ENCODE results near the gene KIF21B. TPM values are rescaled to one million over a fixed set of nuclear protein-coding genes. Genes with fewer than 3 reads are reported as not detected.

KIF21B gene
- total RNA-seq, 1 donor from 2014 or later: 0.43 TPM

- ATAC-seq (no peak), DNase-seq (ENCODE audit: missing footprints) (peak; percentile 22)
- intact Hi-C loops (cut with DNase I): no loop called here
Measured at GRCh38 chr1:201050515-201051277, 27.2 kb upstream of the KIF21B start.

DNA sequence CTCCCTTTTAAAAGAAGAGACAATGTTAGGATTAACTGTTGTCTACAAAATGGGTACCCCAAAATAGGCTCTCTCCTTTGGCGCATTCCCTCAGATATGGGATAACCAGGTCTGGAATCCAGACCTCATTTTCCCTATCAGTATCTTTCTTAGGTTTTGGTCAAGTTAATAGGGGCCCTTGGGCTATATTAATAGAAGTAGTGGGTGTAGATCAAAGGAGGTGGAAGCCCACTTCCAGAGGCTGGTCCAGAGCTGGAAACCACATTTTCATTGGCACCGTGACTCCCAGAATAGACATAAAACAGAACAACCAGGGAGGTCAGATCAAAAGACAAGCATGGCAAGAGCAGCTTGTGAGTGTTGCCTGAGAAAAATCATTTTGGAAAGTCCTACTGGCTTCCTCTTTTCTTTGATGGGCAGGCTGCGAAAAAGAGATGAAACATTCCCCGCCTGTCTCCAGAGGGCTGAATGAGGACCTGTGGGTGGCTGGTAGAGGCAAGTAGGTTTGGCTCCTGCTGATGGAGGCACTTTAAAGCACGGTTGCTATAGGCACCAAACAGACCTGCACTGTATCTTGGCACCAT lies 25.8 kb upstream of the KIF21B start:
- DNase-seq (ENCODE audit: missing footprints): no peak
- ATAC-seq: no peak
- intact Hi-C loops (cut with DNase I): no loop called here

- ATAC-seq (no peak), DNase-seq (ENCODE audit: missing footprints) (peak; percentile 35)
- intact Hi-C loops (cut with DNase I): no loop called here
Measured at GRCh38 chr1:201048521-201048920, 25.0 kb upstream of the KIF21B start.

- intact Hi-C loops (cut with DNase I): no loop called here
- peak; percentile 28 for DNase-seq (ENCODE audit: missing footprints)
- ATAC-seq: no peak
Measured at GRCh38 chr1:201044119-201044518, 20.6 kb upstream of the KIF21B start.

GRCh38 chr1:201042779-201043461 lies 19.4 kb upstream of the KIF21B start:
- ATAC-seq (peak; percentile 71), DNase-seq (ENCODE audit: missing footprints) (peak; percentile 76)
- intact Hi-C loops (cut with DNase I): loop anchor here (1.0 kb wide), 1 partner anchor 71 kb away; no protein-coding TSS in a partner anchor

DNA sequence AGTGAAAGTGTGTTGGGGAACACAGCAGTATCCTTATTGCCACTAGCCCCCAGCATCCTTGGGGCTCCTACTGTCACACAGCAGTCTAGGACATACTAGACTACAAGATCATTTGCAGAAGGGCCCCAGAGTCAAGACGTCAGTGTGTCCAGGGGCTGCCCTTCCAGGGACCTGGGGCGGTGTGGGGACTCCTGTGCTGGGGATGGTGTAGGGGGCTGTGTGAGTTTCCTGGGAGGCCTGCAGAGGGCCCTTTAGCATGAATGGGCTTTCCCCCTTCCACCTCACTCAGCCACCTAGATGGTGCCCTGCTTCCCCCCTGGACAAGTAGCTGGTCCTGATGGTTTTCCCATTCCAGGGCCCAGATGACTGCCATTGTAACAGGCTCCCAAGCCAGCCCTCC lies 17.5 kb upstream of the KIF21B start:
- ATAC-seq: no peak
- intact Hi-C loops (cut with DNase I): no loop called here

GRCh38 chr1:201039876-201040275 lies 16.4 kb upstream of the KIF21B start:
- DNase-seq (ENCODE audit: missing footprints): peak; percentile 8
- no peak for ATAC-seq

More for the DNA sequence above, 17.5 kb upstream of the KIF21B start:
- DNase-seq (ENCODE audit: missing footprints): no peak

GRCh38 chr1:201039418-201039817 lies 15.9 kb upstream of the KIF21B start:
- no peak for ATAC-seq
- intact Hi-C loops (cut with DNase I): no loop called here
- DNase-seq (ENCODE audit: missing footprints): peak; percentile 11

More at GRCh38 chr1:201039876-201040275, 16.4 kb upstream of the KIF21B start:
- intact Hi-C loops (cut with DNase I): no loop called here

- ATAC-seq (no peak), DNase-seq (ENCODE audit: missing footprints) (peak; percentile 26)
- intact Hi-C loops (cut with DNase I): no loop called here
Measured at GRCh38 chr1:201038186-201038876, 14.8 kb upstream of the KIF21B start.

GRCh38 chr1:201036188-201036842 lies 12.8 kb upstream of the KIF21B start:
- DNase-seq (ENCODE audit: missing footprints): no peak
- peak; percentile 11 for ATAC-seq
- intact Hi-C loops (cut with DNase I): no loop called here

DNA sequence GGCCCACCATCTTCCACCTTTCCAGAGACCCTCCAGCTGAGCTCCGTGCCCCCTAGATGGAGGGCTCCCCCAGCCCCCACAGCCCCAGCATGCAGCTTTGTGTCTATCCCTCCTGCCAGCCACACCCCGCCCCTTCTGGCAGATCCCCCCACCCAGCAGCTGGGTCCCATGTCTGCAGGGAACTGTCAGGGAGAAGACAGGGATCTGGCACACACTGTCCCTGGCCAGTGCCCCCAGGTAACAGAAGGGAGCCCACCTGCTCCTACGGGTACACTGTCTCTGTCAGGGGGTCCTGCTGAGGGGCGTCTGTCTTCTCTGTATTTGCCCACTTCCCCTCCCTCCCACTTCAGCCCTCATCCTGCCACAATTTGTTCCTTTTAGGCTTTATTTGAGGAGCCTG lies 11.2 kb upstream of the KIF21B start:
- peak; percentile 9 for DNase-seq (ENCODE audit: missing footprints)
- ATAC-seq: no peak
- intact Hi-C loops (cut with DNase I): no loop called here

GRCh38 chr1:201032408-201032807 lies 8.9 kb upstream of the KIF21B start:
- DNase-seq (ENCODE audit: missing footprints) (peak; percentile 11), ATAC-seq (no peak)
- intact Hi-C loops (cut with DNase I): no loop called here

DNA sequence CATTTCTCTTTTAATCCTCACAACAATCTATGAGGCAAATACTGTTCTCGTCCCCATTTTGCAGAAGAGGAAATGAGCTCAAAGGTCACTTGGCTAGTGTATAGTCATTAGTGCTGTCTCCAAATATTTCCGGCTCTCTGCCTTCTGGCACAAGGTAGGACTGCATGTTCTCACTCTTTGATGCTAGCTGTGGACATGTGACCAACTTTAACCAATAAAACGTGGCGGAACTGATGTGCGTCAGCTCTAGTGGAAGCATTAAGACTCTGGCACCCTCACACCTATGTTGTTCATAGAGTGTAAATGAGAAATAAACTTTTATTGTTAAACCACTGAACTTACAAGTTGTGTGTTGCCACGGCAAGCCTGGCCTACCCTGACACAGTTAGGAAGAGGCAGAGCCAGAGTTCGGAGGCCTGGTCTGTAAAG lies 5.0 kb upstream of the KIF21B start:
- intact Hi-C loops (cut with DNase I): no loop called here
- no peak for DNase-seq (ENCODE audit: missing footprints)
- ATAC-seq: no peak

DNA sequence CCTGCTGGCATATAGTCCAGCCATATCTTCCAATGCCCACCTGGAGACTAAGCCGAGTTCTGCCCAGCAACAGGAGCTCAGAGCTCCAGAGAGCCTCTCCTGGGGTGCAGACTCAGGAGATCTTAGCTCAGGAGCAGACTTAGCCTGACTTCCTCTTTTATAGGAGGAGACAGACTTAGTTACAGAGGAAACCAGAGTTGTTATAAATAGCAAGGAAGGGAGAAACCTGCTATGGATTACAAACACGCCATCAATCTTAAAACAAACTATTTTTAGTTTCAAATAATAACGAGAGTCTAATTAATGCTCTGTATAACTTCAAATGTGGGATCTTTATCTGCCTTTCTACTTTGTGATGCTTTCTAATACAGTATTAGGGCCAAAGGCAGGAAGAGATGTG lies 3.3 kb upstream of the KIF21B start:
- ATAC-seq: no peak

DNA sequence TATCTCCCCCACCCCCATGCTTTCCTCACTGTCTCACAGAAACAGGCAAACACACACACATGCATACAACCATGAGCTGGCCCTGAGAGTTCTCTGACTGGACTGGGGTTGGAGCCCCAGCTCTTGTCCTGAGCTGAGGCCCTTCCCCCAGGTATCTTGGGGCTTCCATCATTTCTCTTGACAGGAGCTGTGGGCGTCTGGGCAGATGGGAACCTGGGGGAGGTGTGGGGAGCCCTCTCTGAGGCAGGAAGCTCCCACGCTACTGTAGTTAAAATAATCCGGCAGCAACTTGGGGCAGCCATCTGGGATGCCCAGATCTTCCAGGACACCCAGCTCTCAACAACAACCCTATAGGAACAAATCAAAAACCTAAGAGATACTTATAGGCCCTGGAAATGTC lies 2.7 kb upstream of the KIF21B start:
- intact Hi-C loops (cut with DNase I): no loop called here
- DNase-seq (ENCODE audit: missing footprints) (no peak), ATAC-seq (no peak)

More for the DNA sequence above, 3.3 kb upstream of the KIF21B start:
- intact Hi-C loops (cut with DNase I): no loop called here
- no peak for DNase-seq (ENCODE audit: missing footprints)

GRCh38 chr1:201025571-201026002 lies 2.1 kb upstream of the KIF21B start:
- intact Hi-C loops (cut with DNase I): no loop called here
- DNase-seq (ENCODE audit: missing footprints): no peak
- no peak for ATAC-seq

DNA sequence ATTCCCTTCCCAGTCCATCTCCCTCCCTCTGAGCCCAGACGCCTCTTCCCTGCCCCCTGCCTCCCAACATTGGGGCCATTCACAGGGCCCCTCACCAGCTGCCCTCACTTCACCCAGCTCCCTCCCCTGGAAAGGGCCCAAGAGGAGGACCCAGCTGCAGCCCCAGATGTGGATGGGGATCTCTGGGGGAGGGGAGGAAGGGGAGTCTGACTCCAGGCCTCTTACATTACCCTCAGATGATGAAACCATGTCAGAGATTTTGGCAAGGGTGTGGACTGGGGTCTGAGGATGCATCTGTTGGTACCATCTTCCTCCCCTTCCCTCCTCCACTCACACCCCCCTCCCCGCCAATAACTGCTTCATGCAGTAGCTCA lies 1.1 kb upstream of the KIF21B start:
- ATAC-seq: no peak

DNA sequence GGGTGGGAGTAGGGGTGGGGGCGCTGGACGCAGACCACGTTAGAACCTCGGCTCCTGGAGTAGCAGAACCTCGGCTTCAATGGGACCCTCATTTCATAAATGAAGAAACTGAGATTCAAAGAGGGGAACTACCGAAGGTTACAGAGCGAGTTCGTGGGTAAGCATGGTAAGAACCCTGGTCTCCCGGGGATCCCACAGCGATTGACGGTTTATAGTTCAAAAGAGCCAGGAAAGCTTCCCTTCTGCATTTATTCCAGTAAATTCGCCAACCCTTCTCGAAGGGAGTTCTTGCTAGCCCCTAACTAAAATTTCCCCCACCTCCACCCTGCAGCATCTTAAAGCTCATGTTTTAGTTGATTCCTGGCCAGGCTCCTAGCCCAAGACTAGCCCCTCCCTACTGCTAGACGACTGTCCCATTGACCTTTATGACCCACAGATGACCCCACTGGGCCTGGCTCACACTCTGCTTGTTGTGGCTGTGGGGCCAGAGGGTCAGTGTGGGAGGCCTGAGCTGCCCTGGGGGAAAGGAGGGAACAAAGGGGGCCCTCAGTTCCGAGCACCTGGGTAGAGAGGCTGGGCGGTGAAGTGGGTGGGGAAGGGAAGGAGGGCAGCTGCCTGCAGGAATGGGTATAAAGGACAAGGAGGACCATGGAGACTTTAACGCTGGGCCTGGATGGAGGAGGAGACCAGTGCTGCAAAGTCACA lies 558 bp upstream of the KIF21B start:
- intact Hi-C loops (cut with DNase I): loop anchor here (5.0 kb wide), 1 partner anchor 52 kb away; no protein-coding TSS in a partner anchor
- ATAC-seq (no peak), DNase-seq (ENCODE audit: missing footprints) (no peak)

More for the DNA sequence above, 1.1 kb upstream of the KIF21B start:
- DNase-seq (ENCODE audit: missing footprints): no peak
- intact Hi-C loops (cut with DNase I): loop anchor here (5.0 kb wide), 1 partner anchor 52 kb away; no protein-coding TSS in a partner anchor
